Suppressor macrophage treated with lipopolysaccharide for 1 hour (primary cell): ENCODE results near the gene SRSF5.
"Not testable (repeated sequence)": the region's sequence is repeated elsewhere in the genome, so short reads cannot be mapped to it uniquely, and the experiment has no call there.

Experiments used
- DNase-seq, 3 donors: peaks; one replicate each; pipeline ENCODE4 v3.0.0-alpha.2; 2020 to 2022

Gene SRSF5

GRCh38 chr14:69766984-69767368 lies at the start of gene SRSF5:
Gene SRSF5 (plus strand): TSS chr14:69767142. CDS start chr14:69768157, 1,015 bp downstream.
- peak; percentile 98 to 99 (median 99) for DNase-seq

GRCh38 chr14:69718614-69719013 lies 48.3 kb upstream of the SRSF5 start:
- not testable (repeated sequence) for DNase-seq

DNA sequence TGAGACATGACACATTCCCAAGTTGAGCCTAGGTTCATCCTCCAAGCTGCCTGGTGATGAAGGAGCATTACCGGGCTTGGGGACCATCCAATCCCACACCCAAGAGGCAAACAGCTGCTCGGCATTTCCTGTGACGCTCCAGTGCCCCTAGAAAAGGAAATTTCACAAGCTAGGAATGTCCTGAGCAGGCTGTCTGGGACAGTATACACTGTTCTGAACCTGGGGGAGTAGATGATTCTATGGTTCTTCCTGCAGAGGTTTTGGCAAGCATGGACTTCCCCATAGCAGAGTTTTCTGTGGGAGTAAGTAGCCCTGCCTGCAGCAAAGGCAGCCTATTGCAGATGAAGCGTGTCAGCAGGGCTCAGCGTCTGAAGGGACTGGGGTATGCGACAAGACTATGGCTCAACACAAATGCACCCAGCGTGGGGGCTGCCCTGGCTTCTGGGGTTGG lies 47.4 kb upstream of the SRSF5 start:
- peak; percentile 95 to 99 (median 98) for DNase-seq

DNA sequence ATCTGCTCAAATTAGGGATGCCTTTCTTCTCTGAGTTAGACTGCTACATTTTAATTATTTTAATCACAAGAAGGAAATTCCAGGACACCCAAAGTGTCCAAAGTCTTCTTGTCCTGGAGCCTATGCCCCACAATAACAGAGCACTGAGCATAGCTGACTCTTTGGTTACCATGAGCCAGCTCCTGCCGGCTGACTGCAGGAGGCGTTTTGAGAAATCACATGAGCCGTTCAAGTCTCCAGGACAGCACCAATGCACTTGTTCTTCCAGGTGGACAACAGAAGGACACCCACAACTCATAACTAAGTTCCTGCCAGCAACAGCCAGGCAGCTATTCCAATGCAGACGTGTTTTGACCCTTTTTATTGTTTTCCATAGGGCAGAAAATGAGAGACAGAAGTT lies 46.0 kb upstream of the SRSF5 start:
- DNase-seq: no peak

DNA sequence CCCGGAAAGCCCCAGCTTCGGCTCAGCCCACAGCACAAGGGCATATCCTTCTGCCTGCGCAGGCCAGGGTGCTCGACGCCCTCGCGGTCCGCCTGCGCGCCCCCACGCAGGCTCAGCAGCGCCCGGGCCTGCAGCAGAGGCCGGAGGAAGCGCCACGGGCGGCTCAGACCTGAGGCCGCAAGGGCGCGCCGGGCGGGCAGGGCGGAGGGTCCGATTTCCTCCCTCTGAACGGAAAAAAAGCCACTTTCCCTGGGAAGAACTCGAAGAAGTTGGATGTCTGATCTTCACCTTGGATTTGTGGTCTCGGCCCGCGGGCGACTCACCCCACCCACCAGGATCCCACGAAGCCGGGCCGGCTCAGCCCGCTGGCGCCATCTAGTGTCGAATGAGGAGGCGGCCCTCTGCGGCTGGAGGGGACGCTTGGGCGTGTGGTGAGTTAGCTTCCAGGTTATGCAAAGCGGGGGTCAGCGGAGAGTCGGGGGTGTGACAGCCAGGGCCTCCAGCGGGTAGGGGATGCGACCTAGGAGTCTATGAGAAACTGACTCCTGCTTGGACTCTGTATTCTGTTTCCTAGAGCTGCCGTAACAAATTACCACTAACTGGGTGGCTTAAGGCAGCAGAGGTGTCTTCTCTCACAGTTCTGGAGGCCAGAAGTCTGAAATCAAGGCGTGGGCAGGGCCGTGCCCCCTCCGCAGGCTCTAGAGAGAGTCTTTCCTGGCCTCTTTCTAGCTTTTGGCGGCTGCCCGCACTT lies 40.0 kb upstream of the SRSF5 start:
- DNase-seq: peak; percentile 91 to 94 (median 94)

DNA sequence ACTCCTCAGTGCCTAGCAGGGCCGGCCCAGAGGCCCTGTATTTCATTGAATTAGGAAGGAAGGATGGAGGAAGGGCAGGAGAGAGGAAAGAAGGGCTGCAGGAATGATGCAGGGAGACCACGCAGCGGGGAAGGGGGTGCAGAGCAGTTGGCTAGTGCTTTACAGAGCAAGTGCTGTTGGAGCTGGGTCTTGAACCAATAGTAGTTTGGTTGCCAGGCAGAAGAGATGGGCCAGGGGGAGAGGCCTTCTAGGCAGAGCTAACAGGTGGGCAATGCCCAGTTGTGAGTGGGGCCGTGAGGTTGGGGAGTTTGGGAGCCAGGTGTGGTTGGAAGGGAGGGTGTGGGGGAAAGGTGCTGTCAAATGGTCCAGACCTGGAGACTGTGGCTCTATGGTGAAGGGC lies 39.1 kb upstream of the SRSF5 start:
- DNase-seq: no peak

GRCh38 chr14:69731919-69732598 lies 34.9 kb upstream of the SRSF5 start:
- not testable (repeated sequence) for DNase-seq

GRCh38 chr14:69736405-69736804 lies 30.5 kb upstream of the SRSF5 start:
- not testable (repeated sequence) for DNase-seq

DNA sequence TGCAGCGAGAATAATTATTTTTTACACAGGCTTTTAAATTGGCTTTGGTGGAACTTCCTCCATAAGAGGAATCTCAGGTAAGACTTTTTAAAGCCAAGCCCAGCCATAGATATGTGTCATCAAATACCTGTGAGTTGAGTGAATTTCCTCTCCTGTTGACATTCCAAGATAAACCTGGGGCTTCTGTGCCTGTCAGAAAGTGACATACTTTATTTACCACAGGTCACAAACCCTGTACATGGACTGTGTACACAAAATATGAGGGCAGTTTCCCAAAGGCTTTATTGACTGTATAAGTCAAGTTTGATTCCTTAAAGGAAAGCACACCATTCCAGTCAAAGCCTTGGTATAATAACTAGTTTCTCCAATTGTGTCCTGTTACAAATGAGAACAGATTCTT lies 25.9 kb upstream of the SRSF5 start:
- DNase-seq: no peak

DNA sequence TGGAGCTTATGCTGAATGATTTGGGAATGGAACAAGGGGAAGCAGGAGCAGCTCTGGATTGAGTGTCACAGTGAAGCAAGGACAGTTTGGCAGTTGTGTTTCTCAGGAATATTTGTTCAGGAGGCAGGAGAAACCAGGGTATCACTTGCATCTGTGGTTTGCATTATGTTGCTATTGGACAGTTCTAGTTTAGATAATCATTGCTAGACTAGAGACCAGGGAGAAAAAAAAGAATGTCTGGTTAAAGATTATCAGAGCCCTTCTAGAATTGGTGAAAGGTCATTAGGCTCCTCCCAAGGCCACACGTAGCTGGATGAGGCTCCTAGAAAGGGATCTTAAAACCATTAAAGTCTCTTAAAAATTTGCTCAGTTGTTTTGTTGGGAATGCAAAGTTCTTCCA lies 17.0 kb upstream of the SRSF5 start:
- DNase-seq: no peak

- DNase-seq: no peak
Observed at GRCh38 chr14:69750495-69750894, 16.4 kb upstream of the SRSF5 start.

DNA sequence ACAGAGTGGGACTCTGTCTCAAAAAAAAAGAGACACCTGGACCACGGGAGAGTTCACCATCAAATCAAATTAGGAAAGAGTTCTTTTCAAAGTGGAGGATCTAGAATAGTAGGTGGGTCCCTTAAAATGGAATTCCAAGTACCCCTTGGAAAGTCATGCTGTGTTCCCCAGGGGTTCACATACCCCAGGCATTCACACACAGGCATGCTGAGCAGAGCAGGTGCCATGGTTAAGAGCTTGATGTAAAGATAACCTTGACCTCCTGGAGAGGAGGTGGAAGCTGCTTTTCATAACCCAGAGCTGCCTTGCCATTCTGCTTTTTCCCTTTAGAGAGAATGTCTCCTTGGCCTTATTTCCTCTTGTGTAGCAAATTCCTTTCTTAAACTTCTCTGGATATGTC lies 14.2 kb upstream of the SRSF5 start:
- no peak for DNase-seq

DNA sequence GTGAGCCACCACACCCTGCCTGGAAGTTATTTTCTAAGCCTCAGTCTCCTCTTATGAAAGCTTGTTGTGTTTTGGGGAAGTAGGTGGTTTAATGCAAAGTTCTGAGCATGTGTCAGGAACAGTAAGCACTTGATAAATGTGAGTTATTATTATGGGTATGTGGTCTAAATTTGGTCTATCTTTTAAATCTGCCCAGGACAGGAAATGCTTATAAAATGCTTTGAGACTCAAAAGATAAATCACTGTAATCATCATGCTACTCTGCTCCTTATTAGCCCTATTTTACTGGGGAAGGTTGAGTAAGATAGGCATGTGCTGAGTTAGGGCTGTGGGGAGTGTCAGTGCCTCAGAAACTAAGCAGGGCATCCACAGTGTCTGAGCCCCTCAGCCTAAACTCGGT lies 13.1 kb upstream of the SRSF5 start:
- DNase-seq: no peak

GRCh38 chr14:69754487-69754886 lies 12.5 kb upstream of the SRSF5 start:
- DNase-seq: no peak

- DNase-seq: peak; percentile 18 to 39 (median 34)
Observed at GRCh38 chr14:69755296-69755695, 11.6 kb upstream of the SRSF5 start.

- no peak for DNase-seq
Observed at GRCh38 chr14:69755784-69756183, 11.2 kb upstream of the SRSF5 start.

GRCh38 chr14:69756298-69756697 lies 10.6 kb upstream of the SRSF5 start:
- no peak for DNase-seq

- DNase-seq: peak; percentile 20 to 48 (median 42)
Observed at GRCh38 chr14:69760810-69761209, 6.1 kb upstream of the SRSF5 start.

- DNase-seq: peak; percentile 42 to 66 (median 56)
Observed at GRCh38 chr14:69763761-69764510, 3.0 kb upstream of the SRSF5 start.

- DNase-seq: peak; percentile 98 to 99 (median 98)
Observed at GRCh38 chr14:69767369-69767999, 542 bp downstream of the SRSF5 start.

DNA sequence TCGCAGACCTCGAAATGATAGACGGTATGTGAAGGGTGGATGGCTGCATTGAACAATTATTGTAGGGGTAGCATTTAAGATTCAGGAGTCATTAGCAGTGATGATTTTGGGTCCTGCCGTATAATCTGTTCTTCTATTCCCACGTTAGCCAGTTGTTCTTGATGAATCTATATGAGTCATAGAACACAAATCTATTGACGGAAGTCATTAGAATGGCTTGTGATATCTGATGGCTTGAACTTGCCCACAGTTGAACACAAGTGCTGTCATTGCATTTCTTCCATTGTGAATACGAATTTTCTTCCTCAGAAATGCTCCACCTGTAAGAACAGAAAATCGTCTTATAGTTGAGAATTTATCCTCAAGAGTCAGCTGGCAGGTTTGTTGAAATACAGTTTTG lies 1.9 kb downstream of the SRSF5 start:
- DNase-seq: no peak

GRCh38 chr14:69769623-69770022 lies 2.7 kb downstream of the SRSF5 start:
- no peak for DNase-seq

DNA sequence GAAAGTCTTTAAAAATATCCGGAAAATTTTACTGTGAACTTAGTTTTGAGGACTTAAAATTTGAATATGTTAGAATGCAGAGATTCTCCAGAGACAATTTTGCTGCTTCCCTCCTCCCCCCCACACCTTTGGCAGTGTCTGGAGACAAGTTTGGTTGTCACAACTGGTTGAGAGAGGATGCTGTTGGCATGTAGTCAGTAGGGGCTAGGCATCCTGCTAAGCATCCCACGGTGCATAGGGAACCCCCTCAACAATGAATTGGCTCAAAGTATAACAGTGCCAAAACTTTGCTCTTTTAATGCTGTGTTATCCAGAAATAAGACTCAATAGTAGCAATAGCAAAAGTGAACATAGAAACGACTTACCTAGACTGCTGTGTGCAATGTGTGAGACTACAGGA lies 3.6 kb downstream of the SRSF5 start:
- no peak for DNase-seq
